Gastroesophageal sphincter (tissue), 4 donors: ENCODE results near the gene SHANK3. TPM values are rescaled to one million over a fixed set of nuclear protein-coding genes. Genes with fewer than 3 reads are reported as not detected.

Experiments
- ATAC-seq: fragments of 150-250 bp; one replicate; pipeline ENCODE4 v1.9.1; 2016; ENCODE audit warnings: mild to moderate bottlenecking, moderate library complexity
- H3K27ac ChIP-seq, 4 donors: fragments of 200-600 bp; sonication (generic) in 3 of 4; 1 replicate in 3 of 4; 2 replicates in 1 of 4; pipeline ENCODE4 v1.5.1; 2016 to 2019
- H3K27me3 ChIP-seq: fragments of 200-600 bp; sonication (generic); one replicate; pipeline ENCODE4 v1.5.1; 2019
- H3K36me3 ChIP-seq, 2 donors: fragments of 200-600 bp; sonication (generic); one replicate each; pipeline ENCODE4 v1.5.1; 2019; ENCODE audit warnings: control low read depth in 1 of 2
- H3K4me1 ChIP-seq, 3 donors: fragments of 200-600 bp; sonication (generic); 1 replicate in 2 of 3; 2 replicates in 1 of 3; pipeline ENCODE4 v1.5.1; 2016 to 2019; ENCODE audit warnings: control low read depth in 2 of 3
- H3K4me3 ChIP-seq, 2 donors: fragments of 200-600 bp; sonication (generic); one replicate each; pipeline ENCODE4 v1.5.1; 2019; ENCODE audit warnings: mild to moderate bottlenecking in 1 of 2, moderate library complexity in 1 of 2
- H3K9me3 ChIP-seq, 3 donors: fragments of 200-600 bp; sonication (generic); one replicate each; pipeline ENCODE4 v1.5.1; 2017 to 2019; ENCODE audit warnings: control low read depth in 2 of 3
- CTCF ChIP-seq, 4 experiments: fragments of 200-600 bp in 2 of 4; fragments of 450-650 bp in 2 of 4; sonication (generic) in 1 of 4; IDR thresholded peaks; one replicate each; pipeline ENCODE4 v1.5.1; 2017 to 2019; ENCODE audit warnings: antibody characterized with exemption in 4 of 4, mild to moderate bottlenecking in 2 of 4, moderate library complexity in 2 of 4
- EP300 ChIP-seq: sonication (generic); formaldehyde crosslinking; IDR thresholded peaks from one replicate; pipeline ENCODE4 v1.6.1; 2017; ENCODE audit warnings: antibody characterized with exemption, mild to moderate bottlenecking
- POLR2A ChIP-seq, 2 donors: fragments of 450-650 bp; IDR thresholded peaks; one replicate each; pipeline ENCODE4 v1.6.1; 2017; ENCODE audit warnings: antibody characterized with exemption in 2 of 2, mild to moderate bottlenecking in 2 of 2, moderate library complexity in 1 of 2
- POLR2AphosphoS5 ChIP-seq: sonication (generic); formaldehyde crosslinking; IDR thresholded peaks from one replicate; pipeline ENCODE4 v1.6.1; 2017; ENCODE audit warnings: antibody characterized with exemption
- WGBS, 2 donors: methylation state at CpG; one replicate each; pipeline ENCODE4 v1.1.5; 2018; ENCODE audit warnings: low coverage in 1 of 2; 5-methylcytosine and 5-hydroxymethylcytosine counted together
- total RNA-seq, 4 donors: library from RNA; depleted of rRNA; stranded (reverse); fragments of >200 nt; gene quantifications; one replicate each; pipeline ENCODE4 v1.1.0, GENCODE V29; 2016

SHANK3 gene
- total RNA-seq, 4 donors from 2014 or later: 5.9 to 20.5 (median 13.0) TPM

- peaks cover 0 to 48% of the 10 kb centered on the region in 2 donors for H3K36me3 ChIP-seq
- 86% methylated on average over 8 of the region's 19 CpGs; no CpG with 5 or more reads in 1 of the 2 donors for WGBS, 2 donors
- ATAC-seq: no peak
- H3K9me3 ChIP-seq: no peaks in the 10 kb centered on the region
- peaks cover 20% of the 10 kb centered on the region for H3K27me3 ChIP-seq
- no peak for TF ChIP-seq CTCF (IDR thresholded peaks at IDR 0.05)
- no peak for TF ChIP-seq POLR2A (IDR thresholded peaks at IDR 0.05)
- TF ChIP-seq EP300: no peak
- TF ChIP-seq POLR2AphosphoS5: no peak
- H3K4me1 ChIP-seq: peaks cover 0 to 41% (median 12%) of the 10 kb centered on the region in 3 donors
- no peak overlapping the region for H3K4me3 ChIP-seq
- H3K27ac ChIP-seq: no peak overlapping the region
These were observed 27.9 kb downstream of the SHANK3 start for GRCh38 chr22:50700387-50701075.

DNA sequence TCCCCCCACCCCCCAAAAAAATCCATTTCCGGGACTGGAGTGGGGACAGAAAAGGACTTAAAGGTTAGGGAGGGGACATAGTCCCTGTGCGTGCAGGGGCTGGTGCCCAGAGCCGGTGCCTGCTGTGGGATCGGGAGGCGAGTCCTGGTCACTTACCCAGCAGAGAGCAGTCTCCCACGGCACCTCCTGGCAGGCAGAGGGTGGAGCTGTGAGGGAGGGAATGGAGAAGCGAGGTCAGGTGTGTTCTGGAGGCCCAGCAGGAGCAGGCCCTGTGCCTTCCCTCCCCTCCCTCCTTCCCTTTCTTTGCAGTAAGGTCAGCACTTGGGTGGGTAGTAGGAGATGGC, 28.4 kb downstream of the SHANK3 start:
- Histone ChIP-seq H3K4me3 (no peak overlapping the region), H3K9me3 (no peaks in the 10 kb centered on the region), H3K27me3 (peaks cover 18% of the 10 kb centered on the region), H3K27ac (no peak overlapping the region), H3K4me1 (peaks cover 0 to 40% (median 12%) of the 10 kb centered on the region in 3 donors), H3K36me3 (peaks cover 0 to 54% of the 10 kb centered on the region in 2 donors)
- WGBS, 2 donors: no CpG with 5 or more reads among the region's 7 CpGs
- ATAC-seq: no peak
- TF ChIP-seq POLR2A (IDR thresholded peaks at IDR 0.05) (no peak), POLR2AphosphoS5 (no peak)

- peaks cover 0 to 34% (median 11%) of the 10 kb centered on the region in 3 donors for H3K4me1 ChIP-seq
- 77 to 83% methylated on average over 7 to 11 of the region's 11 CpGs for WGBS, 2 donors
- peaks cover 13% of the 10 kb centered on the region for H3K27me3 ChIP-seq
- no peak overlapping the region for H3K27ac ChIP-seq
- H3K9me3 ChIP-seq: no peaks in the 10 kb centered on the region
- no peak overlapping the region for H3K4me3 ChIP-seq
- TF ChIP-seq POLR2AphosphoS5 (no peak), CTCF (IDR thresholded peaks at IDR 0.05) (no peak), EP300 (no peak), POLR2A (IDR thresholded peaks at IDR 0.05) (no peak)
- H3K36me3 ChIP-seq: peaks cover 0 to 59% of the 10 kb centered on the region in 2 donors
- no peak for ATAC-seq
These were observed 29.0 kb downstream of the SHANK3 start for GRCh38 chr22:50701428-50702154.

- TF ChIP-seq CTCF (IDR thresholded peaks at IDR 0.05) (no peak), POLR2AphosphoS5 (no peak), EP300 (no peak), POLR2A (IDR thresholded peaks at IDR 0.05) (no peak)
- no peak for ATAC-seq
- 55 to 64% methylated on average over 5 to 7 of the region's 7 CpGs for whole genome bisulfite sequencing, 2 donors
- Histone ChIP-seq H3K27me3 (peaks cover 7% of the 10 kb centered on the region), H3K36me3 (peaks cover 0 to 63% of the 10 kb centered on the region in 2 donors), H3K4me3 (no peak overlapping the region), H3K9me3 (no peaks in the 10 kb centered on the region), H3K27ac (no peak overlapping the region), H3K4me1 (peaks cover 0 to 28% (median 6%) of the 10 kb centered on the region in 3 donors)
These were observed 29.6 kb downstream of the SHANK3 start for GRCh38 chr22:50702261-50702671.

- ATAC-seq: no peak
These were observed 30.4 kb downstream of the SHANK3 start for GRCh38 chr22:50702821-50703725.

More at GRCh38 chr22:50702821-50703725, 30.4 kb downstream of the SHANK3 start:
- WGBS, 2 donors: 84 to 100% methylated on average over 2 to 10 of the region's 20 CpGs
- Histone ChIP-seq H3K27me3 (peaks cover 3% of the 10 kb centered on the region), H3K4me1 (peaks cover 0 to 23% (median 3%) of the 10 kb centered on the region in 3 donors), H3K36me3 (peaks cover 0 to 67% of the 10 kb centered on the region in 2 donors), H3K4me3 (no peak overlapping the region), H3K27ac (no peak overlapping the region), H3K9me3 (no peaks in the 10 kb centered on the region)
- TF ChIP-seq EP300 (no peak), CTCF (IDR thresholded peaks at IDR 0.05) (no peak)
